ENCODE measurements around the gene HPSE2. TPM values are rescaled to one million over a fixed set of nuclear protein-coding genes. Genes with fewer than 3 reads are reported as not detected.

The HPSE2 gene
- total RNA-seq, 1 donor from 2014 or later, result 10.6 TPM

- H3K4me1 ChIP-seq, result peaks cover 8% of the 10 kb centered on the region
- H3K27ac ChIP-seq, result peak overlapping the region; percentile 92
- H3K9me3 ChIP-seq, result no peaks in the 10 kb centered on the region
- no peaks in the 10 kb centered on the region for H3K27me3 ChIP-seq
- H3K36me3 ChIP-seq, result peaks cover 0 to 22% of the 10 kb centered on the region in 2 donors
- H3K4me3 ChIP-seq, result peak overlapping the region; percentile 62 to 65
- no peak for DNase-seq (ENCODE audit: extremely low spot score in 2 of 2)
- TF ChIP-seq, protein P1, sequence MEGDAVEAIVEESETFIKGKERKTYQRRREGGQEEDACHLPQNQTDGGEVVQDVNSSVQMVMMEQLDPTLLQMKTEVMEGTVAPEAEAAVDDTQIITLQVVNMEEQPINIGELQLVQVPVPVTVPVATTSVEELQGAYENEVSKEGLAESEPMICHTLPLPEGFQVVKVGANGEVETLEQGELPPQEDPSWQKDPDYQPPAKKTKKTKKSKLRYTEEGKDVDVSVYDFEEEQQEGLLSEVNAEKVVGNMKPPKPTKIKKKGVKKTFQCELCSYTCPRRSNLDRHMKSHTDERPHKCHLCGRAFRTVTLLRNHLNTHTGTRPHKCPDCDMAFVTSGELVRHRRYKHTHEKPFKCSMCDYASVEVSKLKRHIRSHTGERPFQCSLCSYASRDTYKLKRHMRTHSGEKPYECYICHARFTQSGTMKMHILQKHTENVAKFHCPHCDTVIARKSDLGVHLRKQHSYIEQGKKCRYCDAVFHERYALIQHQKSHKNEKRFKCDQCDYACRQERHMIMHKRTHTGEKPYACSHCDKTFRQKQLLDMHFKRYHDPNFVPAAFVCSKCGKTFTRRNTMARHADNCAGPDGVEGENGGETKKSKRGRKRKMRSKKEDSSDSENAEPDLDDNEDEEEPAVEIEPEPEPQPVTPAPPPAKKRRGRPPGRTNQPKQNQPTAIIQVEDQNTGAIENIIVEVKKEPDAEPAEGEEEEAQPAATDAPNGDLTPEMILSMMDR (IDR thresholded peaks at IDR 0.05), result no peak
- no peak for TF ChIP-seq POLR2A (IDR thresholded peaks at IDR 0.05)
- TF ChIP-seq POLR2AphosphoS5 (IDR thresholded peaks at IDR 0.05; ENCODE audit: insufficient read depth in 1 of 2, low read depth in 1 of 2), result no peak
- intact Hi-C loops (cut with DNase I), result loop anchor here (5.0 to 10.0 kb wide), 2 partner anchors 179 to 691 kb away; partner anchors contain the start of gene LOXL4
Observed at GRCh38 chr10:98446151-98446660, 789.4 kb downstream of the HPSE2 start.

- no peaks in the 10 kb centered on the region for H3K9me3 ChIP-seq
- H3K36me3 ChIP-seq, result peaks cover 0 to 27% of the 10 kb centered on the region in 2 donors
- intact Hi-C loops (cut with DNase I), result loop anchor here (5.0 to 10.0 kb wide), 2 partner anchors 178 to 691 kb away; partner anchors contain the start of gene LOXL4
- H3K4me1 ChIP-seq, result peaks cover 8% of the 10 kb centered on the region
- peak overlapping the region; percentile 92 for H3K27ac ChIP-seq
- TF ChIP-seq POLR2AphosphoS5 (IDR thresholded peaks at IDR 0.05; ENCODE audit: insufficient read depth in 1 of 2, low read depth in 1 of 2), result no peak
- TF ChIP-seq, protein P1 (IDR thresholded peaks at IDR 0.05), result no peak
- TF ChIP-seq POLR2A (IDR thresholded peaks at IDR 0.05), result no peak
- peak in 1 of 2 donors; percentile 77 for DNase-seq (ENCODE audit: extremely low spot score in 2 of 2)
- no peaks in the 10 kb centered on the region for H3K27me3 ChIP-seq
- H3K4me3 ChIP-seq, result peak overlapping the region in 1 of 2 donors; percentile 62
Observed at GRCh38 chr10:98445200-98445812, 790.3 kb downstream of the HPSE2 start.

- H3K27me3 ChIP-seq, result no peaks in the 10 kb centered on the region
- TF ChIP-seq POLR2A (IDR thresholded peaks at IDR 0.05), result no peak
- no peak for TF ChIP-seq POLR2AphosphoS5 (IDR thresholded peaks at IDR 0.05; ENCODE audit: insufficient read depth in 1 of 2, low read depth in 1 of 2)
- TF ChIP-seq, protein P1 (IDR thresholded peaks at IDR 0.05), result no peak
- no peak for DNase-seq (ENCODE audit: extremely low spot score in 2 of 2)
- no peak overlapping the region for H3K4me3 ChIP-seq
- H3K27ac ChIP-seq, result no peak overlapping the region
- peaks cover 8% of the 10 kb centered on the region for H3K4me1 ChIP-seq
- no peaks in the 10 kb centered on the region for H3K9me3 ChIP-seq
- H3K36me3 ChIP-seq, result peaks cover 0 to 34% of the 10 kb centered on the region in 2 donors
- intact Hi-C loops (cut with DNase I), result loop anchor here (5.0 to 10.0 kb wide), 2 partner anchors 177 to 690 kb away; partner anchors contain the start of gene LOXL4
Observed at GRCh38 chr10:98444314-98445006, 791.2 kb downstream of the HPSE2 start.

DNA sequence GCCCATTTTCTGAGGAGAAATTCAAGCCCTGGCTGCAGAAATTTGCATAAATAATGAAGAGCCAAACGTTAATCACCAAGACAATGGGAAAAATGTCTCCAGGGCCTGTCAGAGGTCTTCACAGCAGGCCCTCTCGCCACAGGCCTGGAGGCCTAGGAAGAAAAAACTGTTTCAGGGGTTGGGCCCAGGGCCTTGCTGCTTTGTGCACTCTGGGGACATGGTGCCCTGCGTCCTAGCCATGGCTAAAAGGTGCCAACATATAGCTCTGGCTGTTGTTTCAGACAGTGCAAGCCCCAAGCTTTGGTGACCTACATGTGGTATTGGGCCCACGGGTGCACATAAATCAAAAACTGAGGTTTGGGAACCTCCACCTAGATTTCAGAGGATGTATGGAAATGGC is 796.9 kb downstream of the HPSE2 start:
- Histone ChIP-seq H3K4me1 (no peaks in the 10 kb centered on the region), H3K4me3 (no peak overlapping the region), H3K27ac (no peak overlapping the region), H3K9me3 (no peaks in the 10 kb centered on the region), H3K36me3 (peaks cover 6 to 56% of the 10 kb centered on the region in 2 donors), H3K27me3 (no peaks in the 10 kb centered on the region)
- TF ChIP-seq POLR2AphosphoS5 (IDR thresholded peaks at IDR 0.05; ENCODE audit: insufficient read depth in 1 of 2, low read depth in 1 of 2), result no peak
- TF ChIP-seq, protein P1 (IDR thresholded peaks at IDR 0.05), result no peak
- TF ChIP-seq POLR2A (IDR thresholded peaks at IDR 0.05), result no peak
- intact Hi-C loops (cut with DNase I), result no loop called here
- no peak for DNase-seq (ENCODE audit: extremely low spot score in 2 of 2)

Measured in vagina (tissue), 2 donors.